Dedifferentiated amniotic fluid mesenchymal stem cell (primary cell): Measurements from ENCODE around the gene CFAP61.

Experiments
- DNase-seq: peaks from one replicate; pipeline ENCODE4 v3.0.0-alpha.2; 2016; ENCODE audit errors: extremely low spot score

The CFAP61 gene

GRCh38 chr20:20161611-20162010 is 109.3 kb downstream of the CFAP61 start:
- no peak for DNase-seq

GRCh38 chr20:20167698-20168097 is 115.4 kb downstream of the CFAP61 start:
- DNase-seq: no peak

GRCh38 chr20:20173254-20173653 is 120.9 kb downstream of the CFAP61 start:
- no peak for DNase-seq

GRCh38 chr20:20174089-20174835 is 121.9 kb downstream of the CFAP61 start:
- no peak for DNase-seq

- DNase-seq: no peak
These were observed 129.0 kb downstream of the CFAP61 start for GRCh38 chr20:20181322-20181721.

GRCh38 chr20:20184149-20184548 is 131.8 kb downstream of the CFAP61 start:
- DNase-seq: no peak

- no peak for DNase-seq
These were observed 132.4 kb downstream of the CFAP61 start for GRCh38 chr20:20184706-20185105.

DNA sequence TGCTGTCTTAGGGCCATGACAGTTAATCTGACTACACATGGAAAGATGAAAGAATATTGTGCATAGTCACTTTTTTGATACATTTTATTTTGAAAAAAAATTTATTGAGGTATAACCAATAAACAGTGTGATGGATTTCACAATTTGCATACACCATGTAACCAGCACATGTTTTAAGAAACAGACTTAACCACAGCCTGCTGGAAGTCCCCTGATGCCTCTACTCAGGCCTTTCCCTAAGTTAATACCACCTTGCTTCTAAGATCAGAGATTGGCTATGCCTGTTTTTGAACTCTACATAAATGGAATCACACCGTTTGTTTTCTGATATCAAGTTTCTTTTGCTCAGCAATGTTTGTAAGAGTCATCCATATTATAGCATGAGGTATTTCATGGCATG is 136.3 kb downstream of the CFAP61 start:
- no peak for DNase-seq

- no peak for DNase-seq
These were observed 140.0 kb downstream of the CFAP61 start for GRCh38 chr20:20192366-20192765.

DNA sequence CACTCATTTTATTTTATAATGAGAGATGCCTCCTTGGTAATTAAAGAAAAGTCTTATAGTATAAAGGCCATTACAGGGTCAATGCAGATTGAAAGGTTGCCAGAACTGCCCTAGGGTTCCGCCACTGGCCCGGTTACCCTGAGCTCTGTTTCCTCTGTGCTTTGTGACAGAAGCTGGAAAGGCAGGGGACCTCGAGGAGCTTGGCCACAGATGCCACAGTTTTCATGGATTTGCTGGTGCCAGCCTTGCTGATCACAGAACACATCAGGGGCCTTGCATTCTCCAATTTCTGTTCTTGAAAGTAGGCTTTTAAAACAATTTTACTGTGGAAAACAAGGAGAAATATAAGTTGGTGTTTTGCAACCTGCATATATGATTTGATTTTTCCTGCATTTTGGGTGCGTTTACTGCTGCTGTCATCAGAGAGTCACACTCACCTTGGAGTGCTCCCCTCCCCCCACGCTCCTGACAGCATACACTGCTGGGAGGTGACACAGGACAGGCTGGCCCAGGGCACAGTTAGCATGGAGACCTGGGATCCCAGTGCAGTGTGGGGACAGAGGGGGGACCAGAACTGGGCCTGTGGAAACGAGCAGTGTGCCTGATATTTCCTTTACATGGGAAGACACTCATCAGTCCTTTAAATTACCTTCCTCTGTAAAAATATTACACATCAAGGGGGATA is 142.8 kb downstream of the CFAP61 start:
- DNase-seq: no peak

- no peak for DNase-seq
These were observed 144.3 kb downstream of the CFAP61 start for GRCh38 chr20:20196610-20197009.

GRCh38 chr20:20198011-20198410 is 145.7 kb downstream of the CFAP61 start:
- no peak for DNase-seq

- DNase-seq: no peak
These were observed 147.2 kb downstream of the CFAP61 start for GRCh38 chr20:20199361-20200160.

DNA sequence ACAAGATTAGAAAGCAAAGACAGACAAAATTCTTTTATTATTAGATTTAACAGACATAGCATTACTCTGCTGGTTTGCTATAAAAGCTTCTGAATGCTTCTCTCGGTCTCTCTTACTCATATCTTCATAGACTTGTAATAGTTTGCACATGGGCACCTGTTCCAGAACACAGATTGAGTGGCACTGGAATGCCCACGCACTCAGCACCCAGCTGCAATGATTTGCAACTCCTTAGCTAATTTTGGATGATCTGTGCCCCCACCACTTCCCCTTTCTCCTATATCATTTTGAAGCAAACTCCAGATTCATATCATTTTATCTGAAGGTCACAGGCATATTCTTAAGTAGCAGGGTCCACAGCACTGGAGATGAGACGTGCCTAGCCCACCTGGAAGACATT is 148.8 kb downstream of the CFAP61 start:
- DNase-seq: no peak

DNA sequence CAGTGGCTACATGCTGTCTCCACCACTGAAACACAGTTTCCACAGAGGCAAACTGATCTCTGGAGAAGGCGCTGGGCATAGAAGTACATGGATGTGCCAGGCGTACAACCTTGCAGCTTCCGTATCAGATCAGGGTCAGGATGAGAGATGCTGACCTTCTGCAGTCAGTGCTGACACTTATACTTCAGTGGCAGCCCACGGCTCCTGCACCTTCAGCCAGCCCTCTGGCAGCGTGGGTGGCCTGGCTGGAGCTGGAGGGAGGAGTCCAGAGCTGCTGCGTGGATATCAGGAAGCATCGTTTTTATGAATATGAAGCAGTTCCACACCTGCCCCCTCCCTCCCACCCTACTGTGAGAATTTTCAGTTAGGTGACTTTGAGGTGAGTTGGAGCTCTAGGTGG is 149.3 kb downstream of the CFAP61 start:
- no peak for DNase-seq

DNA sequence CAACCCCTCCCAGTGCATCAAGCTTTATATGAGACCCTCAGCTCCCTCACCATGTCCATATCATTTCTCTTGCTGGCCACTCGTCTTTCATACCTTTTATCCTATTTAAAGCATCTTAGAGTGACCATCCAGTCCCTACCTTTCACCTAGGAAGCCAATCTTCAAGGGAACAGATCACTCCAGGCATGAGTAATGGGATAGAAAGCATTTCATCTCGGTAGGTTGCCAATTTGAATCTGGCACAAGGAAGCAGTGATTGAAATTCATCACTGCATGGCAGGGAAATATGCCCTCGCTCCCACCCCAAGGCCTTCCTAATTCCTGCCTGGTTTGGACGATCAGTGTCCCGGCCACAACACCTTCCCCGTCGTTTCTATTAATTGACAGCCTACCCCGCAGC is 150.4 kb downstream of the CFAP61 start:
- DNase-seq: no peak

GRCh38 chr20:20203784-20204183 is 151.5 kb downstream of the CFAP61 start:
- DNase-seq: no peak

DNA sequence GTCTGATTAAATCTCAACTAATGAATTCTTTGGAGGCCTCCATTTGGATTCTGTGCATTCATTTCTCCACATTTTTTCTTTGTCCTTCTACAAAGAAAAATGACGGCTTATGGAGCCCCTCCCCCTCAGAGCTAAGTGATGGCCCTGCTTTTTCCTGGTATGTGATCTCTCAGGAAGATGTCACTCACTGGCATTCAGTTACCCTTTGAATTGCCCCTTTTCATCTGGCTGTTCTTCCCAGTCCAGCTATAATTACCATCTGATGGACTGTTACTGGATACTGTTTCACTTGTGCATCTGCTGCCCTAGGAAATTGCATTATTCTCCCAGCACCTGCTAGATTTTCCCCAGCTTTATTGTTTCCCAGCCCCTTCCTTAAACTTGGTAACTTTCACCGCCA is 151.9 kb downstream of the CFAP61 start:
- no peak for DNase-seq

DNA sequence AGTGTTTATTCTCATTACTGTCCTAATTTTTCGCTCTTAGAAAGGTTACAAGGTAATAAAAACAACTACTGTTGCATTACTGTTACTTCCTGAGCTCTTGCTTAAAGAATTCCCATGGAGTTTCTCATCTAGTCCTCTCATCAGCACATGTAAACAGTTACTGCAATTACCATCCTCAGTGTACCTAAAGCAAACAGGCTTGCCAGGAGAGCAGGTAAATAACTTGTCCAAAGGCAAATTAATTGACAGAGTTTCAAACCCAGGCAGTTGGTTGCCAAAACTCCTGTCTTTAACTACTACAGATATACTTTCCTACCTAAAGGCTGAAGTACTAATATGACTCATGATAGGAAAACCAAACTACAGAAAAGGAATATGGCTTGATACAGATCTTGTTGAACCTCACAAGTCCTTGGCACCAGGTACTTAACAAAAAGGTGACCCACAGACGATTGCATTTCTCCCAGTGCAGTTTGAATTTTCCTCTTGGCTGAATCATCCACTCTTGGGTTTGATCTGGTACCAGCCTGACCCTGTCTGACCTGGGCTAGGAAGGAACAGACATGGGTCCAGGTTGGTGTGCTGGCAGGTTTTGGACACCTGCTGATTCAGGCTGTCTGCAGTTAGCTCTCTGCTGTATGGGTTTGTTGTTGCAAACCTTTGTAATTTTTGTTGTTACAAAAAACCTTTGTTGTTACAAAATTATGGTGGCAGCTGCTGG is 153.0 kb downstream of the CFAP61 start:
- no peak for DNase-seq

GRCh38 chr20:20205862-20206236 is 153.5 kb downstream of the CFAP61 start:
- no peak for DNase-seq

DNA sequence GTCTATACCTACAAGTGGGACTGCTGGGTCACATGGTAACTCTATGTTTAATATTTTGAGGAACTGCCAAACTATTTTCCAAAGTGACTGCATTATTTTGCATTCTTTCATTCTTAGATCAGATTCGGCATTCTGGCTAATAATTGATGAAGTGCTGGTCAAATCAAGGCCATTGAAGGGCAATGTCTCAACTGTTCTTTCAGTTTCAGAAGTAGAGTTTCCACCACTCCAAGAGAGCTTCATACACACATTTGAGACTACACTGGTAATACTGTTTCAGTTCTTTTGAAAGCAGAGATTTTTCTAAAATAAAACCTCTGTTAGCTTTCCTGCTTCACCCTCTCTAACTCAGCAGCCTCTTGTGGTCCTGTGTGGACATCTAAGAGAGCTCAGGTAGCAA is 154.5 kb downstream of the CFAP61 start:
- no peak for DNase-seq

- DNase-seq: no peak
These were observed 155.0 kb downstream of the CFAP61 start for GRCh38 chr20:20207291-20207690.
